WTC11 (cell line): Measurements from ENCODE around the gene CEP57L1. TPM values are rescaled to one million over a fixed set of nuclear protein-coding genes. Genes with fewer than 3 reads are reported as not detected.

ENCODE experiments used
- ATAC-seq: fragments of 200-7000 bp; cut with Tn5 transposase; 2 replicates; pipeline ENCODE4 v1.10.0; 2021; ENCODE audit warnings: mild to moderate bottlenecking, moderate library complexity
- CTCF ChIA-PET: fragments of 300-600 bp; sonication (Branson Sonifier 250); formaldehyde crosslinking; loops from one replicate; lab custom pipeline; 2021; ENCODE audit warnings: antibody characterized with exemption; lab: Charles Lee
- POLR2A ChIA-PET: fragments of 350-600 bp; sonication (Branson Sonifier 250); formaldehyde crosslinking; loops from one replicate; lab custom pipeline; 2021; ENCODE audit warnings: antibody characterized with exemption; lab: Charles Lee
- DNase-seq: peaks from one replicate; pipeline ENCODE4 v3.0.0; 2021; ENCODE audit warnings: low spot score
- H3K27ac Mint-ChIP-seq: 2 replicates; pipeline ENCODE4 v1.8.0; 2021; ENCODE audit warnings: mixed read lengths
- H3K27me3 Mint-ChIP-seq: 2 replicates; pipeline ENCODE4 v1.8.0; 2021; ENCODE audit warnings: low read depth, mild to moderate bottlenecking, moderate library complexity, mixed read lengths
- H3K36me3 Mint-ChIP-seq: 2 replicates; pipeline ENCODE4 v1.8.0; 2021; ENCODE audit warnings: mixed read lengths
- H3K4me1 Mint-ChIP-seq: 2 replicates; pipeline ENCODE4 v1.8.0; 2022; ENCODE audit warnings: mixed read lengths
- H3K4me3 Mint-ChIP-seq: 2 replicates; pipeline ENCODE4 v1.8.0; 2021; ENCODE audit warnings: mild to moderate bottlenecking, moderate library complexity, mixed read lengths
- H3K9me3 Mint-ChIP-seq: 2 replicates; pipeline ENCODE4 v1.8.0; 2021; ENCODE audit warnings: mixed read lengths
- ATF6 ChIP-seq: sonication (generic); formaldehyde crosslinking; IDR thresholded peaks from 2 replicates; pipeline ENCODE4 v1.8.1; 2023; ENCODE audit warnings: mild to moderate bottlenecking, missing genetic modification reagents
- CBFB ChIP-seq: sonication (generic); formaldehyde crosslinking; IDR thresholded peaks from 2 replicates; pipeline ENCODE4 v1.8.1; 2022; ENCODE audit warnings: mild to moderate bottlenecking, low read depth, missing genetic modification reagents
- CTCF ChIP-seq: fragments of 200-600 bp; IDR thresholded peaks from 2 replicates; pipeline ENCODE4 v1.8.0; 2022; ENCODE audit warnings: antibody characterized with exemption
- E2F4 ChIP-seq: sonication (generic); formaldehyde crosslinking; IDR thresholded peaks from 2 replicates; pipeline ENCODE4 v1.8.1; 2022; ENCODE audit warnings: low read depth, mild to moderate bottlenecking, moderate library complexity, missing genetic modification reagents, borderline replicate concordance
- ELF4 ChIP-seq: sonication (generic); formaldehyde crosslinking; IDR thresholded peaks from 2 replicates; pipeline ENCODE4 v1.8.1; 2022; ENCODE audit warnings: low read depth, mild to moderate bottlenecking, moderate library complexity, missing genetic modification reagents
- FOXP4 ChIP-seq: sonication (generic); formaldehyde crosslinking; IDR thresholded peaks from 2 replicates; pipeline ENCODE4 v1.8.0; 2022; ENCODE audit warnings: mild to moderate bottlenecking, missing genetic modification reagents
- NFYB ChIP-seq: sonication (generic); formaldehyde crosslinking; conservative IDR thresholded peaks from 2 replicates; pipeline ENCODE4 v1.8.0; 2022; ENCODE audit warnings: low read depth, missing genetic modification reagents
- SMAD4 ChIP-seq: sonication (generic); formaldehyde crosslinking; IDR thresholded peaks from 2 replicates; pipeline ENCODE4 v1.8.0; 2022; ENCODE audit warnings: mild to moderate bottlenecking, missing genetic modification reagents
- ZBTB21 ChIP-seq: sonication (generic); formaldehyde crosslinking; IDR thresholded peaks from 2 replicates; pipeline ENCODE4 v1.8.1; 2023; ENCODE audit warnings: mild to moderate bottlenecking, missing genetic modification reagents, borderline replicate concordance
- ZMAT4 ChIP-seq: fragments of 250-450 bp; sonication (Bioruptor Pico); IDR thresholded peaks from 2 replicates; pipeline ENCODE4 v1.9.0; 2021; ENCODE audit warnings: mild to moderate bottlenecking
- ZNF219 ChIP-seq: sonication (generic); formaldehyde crosslinking; IDR thresholded peaks from 2 replicates; pipeline ENCODE4 v1.8.0; 2023; ENCODE audit warnings: missing genetic modification reagents, mild to moderate bottlenecking, borderline replicate concordance
- ZNF232 ChIP-seq: sonication (generic); formaldehyde crosslinking; IDR thresholded peaks from 2 replicates; pipeline ENCODE4 v1.8.0; 2022; ENCODE audit warnings: mild to moderate bottlenecking, missing genetic modification reagents
- ZNF263 ChIP-seq: sonication (generic); formaldehyde crosslinking; IDR thresholded peaks from 2 replicates; pipeline ENCODE4 v1.8.1; 2022; ENCODE audit warnings: low read depth, mild to moderate bottlenecking, moderate library complexity, missing genetic modification reagents
- ZNF425 ChIP-seq: fragments of 250-450 bp; sonication (Bioruptor Pico); conservative IDR thresholded peaks from 2 replicates; pipeline ENCODE4 v1.9.0; 2021; ENCODE audit warnings: mild to moderate bottlenecking
- ZNF512 ChIP-seq: sonication (generic); formaldehyde crosslinking; IDR thresholded peaks from 2 replicates; pipeline ENCODE4 v1.8.1; 2022; ENCODE audit warnings: missing genetic modification reagents, borderline replicate concordance
- ZNF532 ChIP-seq: fragments of 250-450 bp; sonication (Bioruptor Pico); IDR thresholded peaks from 2 replicates; pipeline ENCODE4 v1.9.0; 2021; ENCODE audit warnings: mild to moderate bottlenecking, borderline replicate concordance
- total RNA-seq: library from RNA; stranded (reverse); gene quantifications from 3 replicates; pipeline ENCODE4 v1.2.3, GENCODE V29; 2021

CEP57L1 gene
- total RNA-seq, 1 experiment from 2014 or later: 13.1 TPM

- Mint-ChIP-seq H3K36me3 (no peaks in the 10 kb centered on the region), H3K9me3 (no peaks in the 10 kb centered on the region), H3K4me3 (no peak overlapping the region), H3K4me1 (peaks cover 4% of the 10 kb centered on the region), H3K27me3 (no peaks in the 10 kb centered on the region), H3K27ac (no peak overlapping the region)
- ATAC-seq (peak; percentile 48), DNase-seq (no peak)
- ChIA-PET POLR2A (interaction anchor here (0.7 kb wide), 1 partner anchor 321 kb away, joined by 7 read pairs; no protein-coding TSS in a partner anchor), CTCF (interaction anchor here (0.7 to 3.9 kb wide), 9 partner anchors 21 to 531 kb away, joined by 3 to 26 read pairs (median 4); partner anchors contain the start of genes ARMC2, CEP57L1 and SESN1)
- TF ChIP-seq CTCF (peak; percentile 52), ZNF263 (no peak), ZMAT4 (CRISPR knock-in tag) (no peak), ZNF232 (CRISPR knock-in tag) (no peak)
Observed at GRCh38 chr6:109073344-109074132, 21.8 kb upstream of the CEP57L1 start.

- POLR2A ChIA-PET: no interaction called here
- Mint-ChIP-seq H3K36me3 (no peaks in the 10 kb centered on the region), H3K9me3 (no peaks in the 10 kb centered on the region), H3K27me3 (no peaks in the 10 kb centered on the region), H3K27ac (no peak overlapping the region), H3K4me3 (no peak overlapping the region), H3K4me1 (peaks cover 4% of the 10 kb centered on the region)
- CTCF ChIA-PET: interaction anchor here (1.8 to 3.9 kb wide), 3 partner anchors 21 to 532 kb away, joined by 7 to 26 read pairs (median 14); partner anchors contain the start of genes CEP57L1 and SESN1
- ATAC-seq (no peak), DNase-seq (no peak)
- TF ChIP-seq ZNF512 (no peak), ZNF532 (no peak), E2F4 (CRISPR knock-in tag) (no peak), FOXP4 (CRISPR knock-in tag) (no peak), NFYB (CRISPR knock-in tag) (no peak), ZNF425 (CRISPR knock-in tag) (no peak), ZNF219 (CRISPR knock-in tag) (no peak), SMAD4 (no peak), ZBTB21 (CRISPR knock-in tag) (no peak), CBFB (no peak), ELF4 (CRISPR knock-in tag) (no peak), ATF6 (no peak)
Observed at GRCh38 chr6:109074133-109074415, 21.2 kb upstream of the CEP57L1 start.
